Body of pancreas (tissue), 4 donors: ENCODE results near the gene NOCT.

ENCODE experiments used
- CTCF ChIP-seq, 7 experiments: fragments of 450-650 bp in 4 of 7; fragments of 200-600 bp in 3 of 7; sonication (generic) in 3 of 7; IDR thresholded peaks; one replicate each; pipeline ENCODE4 v1.5.1; 2016 to 2019; ENCODE audit warnings: antibody characterized with exemption in 7 of 7
- POLR2A ChIP-seq, 3 donors: fragments of 450-650 bp; IDR thresholded peaks; one replicate each; pipeline ENCODE4 v1.6.1; 2016; ENCODE audit warnings: antibody characterized with exemption in 3 of 3, mild to moderate bottlenecking in 2 of 3

DNA sequence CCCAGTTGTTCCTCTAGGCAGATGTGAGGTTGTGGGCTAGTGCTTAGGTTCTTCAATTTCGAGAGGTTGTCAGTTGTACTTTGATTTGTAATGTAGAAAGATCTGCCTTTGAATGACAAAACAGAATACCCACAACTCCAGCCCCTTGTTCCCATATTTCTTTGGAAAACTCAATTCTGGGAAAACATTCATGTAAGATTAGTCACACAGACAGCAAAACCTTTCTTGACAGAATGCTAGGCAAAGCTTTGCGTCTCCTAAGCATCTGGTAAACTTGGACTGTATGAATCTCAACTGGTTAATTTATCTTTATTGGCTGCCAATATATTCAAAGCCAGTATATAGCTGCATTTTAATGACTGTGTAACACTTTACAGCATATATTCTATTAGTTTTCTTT, 34.9 kb downstream of the NOCT start:
- TF ChIP-seq CTCF (IDR thresholded peaks at IDR 0.05) (no peak), POLR2A (IDR thresholded peaks at IDR 0.05) (no peak)
